SH-SY5Y (cell line): ENCODE data around the gene LRP8.

Source experiments
- GATA2 ChIP-seq: IDR thresholded peaks from 2 replicates; pipeline ENCODE4 v1.6.1; 2011; ENCODE audit warnings: mild to moderate bottlenecking, low read depth, low read length
- GATA3 ChIP-seq: IDR thresholded peaks from 2 replicates; pipeline ENCODE4 v1.6.1; 2011; ENCODE audit warnings: low read depth, mild to moderate bottlenecking, low read length, moderate library complexity

DNA sequence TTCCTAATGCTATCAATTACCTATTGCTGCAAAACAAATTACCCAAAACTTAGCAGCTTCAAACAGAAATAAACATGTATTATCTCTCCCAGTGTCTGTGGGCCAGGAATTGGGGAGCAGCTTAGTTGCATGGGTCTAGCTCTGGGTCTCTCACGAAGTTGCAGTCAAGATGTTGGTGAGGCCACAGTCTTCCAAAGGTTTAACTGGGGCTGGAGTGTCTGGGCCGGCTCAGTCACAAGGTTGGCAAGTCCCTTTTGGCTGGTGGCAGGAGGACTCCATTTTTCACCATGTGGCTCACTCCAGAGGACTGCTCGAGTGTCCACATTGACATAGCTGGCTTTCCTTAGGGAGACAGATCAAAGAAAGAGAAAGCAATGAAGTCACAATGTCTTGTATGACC is 5.0 kb upstream of the LRP8 start:
- TF ChIP-seq GATA2 (no peak), GATA3 (no peak)
